NCI-H82 (cell line): ENCODE data around the gene RASA1.
A peak's percentile ranks its signal among the peaks of the same experiment; 100 is the strongest.
"Not testable (repeated sequence)": the region's sequence is repeated elsewhere in the genome, so short reads cannot be mapped to it uniquely, and the experiment has no call there.

Experiments used
- DNase-seq: peaks from one replicate; lab custom pipeline; 2025; lab: John Stamatoyannopoulos, UW

RASA1 gene

GRCh38 chr5:87282269-87282668 lies 14.6 kb downstream of the RASA1 start:
- DNase-seq = no peak

- not testable (repeated sequence) for DNase-seq
These were observed 19.6 kb downstream of the RASA1 start for GRCh38 chr5:87287266-87287665.

- DNase-seq = no peak
These were observed 31.1 kb downstream of the RASA1 start for GRCh38 chr5:87298692-87299362.

- no peak for DNase-seq
These were observed 32.5 kb downstream of the RASA1 start for GRCh38 chr5:87300176-87300575.

GRCh38 chr5:87300744-87301143 lies 33.1 kb downstream of the RASA1 start:
- DNase-seq = peak; percentile 6

- no peak for DNase-seq
These were observed 34.4 kb downstream of the RASA1 start for GRCh38 chr5:87302061-87302460.

- no peak for DNase-seq
These were observed 35.6 kb downstream of the RASA1 start for GRCh38 chr5:87303324-87303723.

- DNase-seq = not testable (repeated sequence)
These were observed 38.4 kb downstream of the RASA1 start for GRCh38 chr5:87306090-87306489.

- DNase-seq = no peak
These were observed 40.2 kb downstream of the RASA1 start for GRCh38 chr5:87307796-87308423.

GRCh38 chr5:87311405-87312279 lies 44.0 kb downstream of the RASA1 start:
- DNase-seq = peak; percentile 27

- DNase-seq = no peak
These were observed 45.5 kb downstream of the RASA1 start for GRCh38 chr5:87313216-87313615.

- DNase-seq = no peak
These were observed 51.8 kb downstream of the RASA1 start for GRCh38 chr5:87319469-87319868.

- no peak for DNase-seq
These were observed 53.9 kb downstream of the RASA1 start for GRCh38 chr5:87321605-87322004.

- no peak for DNase-seq
These were observed 54.7 kb downstream of the RASA1 start for GRCh38 chr5:87322381-87322780.

- no peak for DNase-seq
These were observed 60.3 kb downstream of the RASA1 start for GRCh38 chr5:87327998-87328397.

- DNase-seq = peak; percentile 1
These were observed 61.4 kb downstream of the RASA1 start for GRCh38 chr5:87329114-87329513.

GRCh38 chr5:87339986-87340385 lies 72.3 kb downstream of the RASA1 start:
- DNase-seq = no peak

- peak; percentile 74 for DNase-seq
These were observed 73.0 kb downstream of the RASA1 start for GRCh38 chr5:87340716-87341115.

GRCh38 chr5:87347272-87347671 lies 79.6 kb downstream of the RASA1 start:
- DNase-seq = no peak

GRCh38 chr5:87347841-87348240 lies 80.2 kb downstream of the RASA1 start:
- DNase-seq = no peak

GRCh38 chr5:87354496-87354895 lies 86.8 kb downstream of the RASA1 start:
- no peak for DNase-seq

GRCh38 chr5:87359106-87359505 lies 91.4 kb downstream of the RASA1 start:
- no peak for DNase-seq

GRCh38 chr5:87360132-87360531 lies 92.4 kb downstream of the RASA1 start:
- DNase-seq = no peak
